PC-9 (cell line): ENCODE measurements around the gene CXXC5.

Source experiments
- EZH2 ChIP-seq: fragments of 200-600 bp; sonication (generic); IDR thresholded peaks from 2 replicates; pipeline ENCODE4 v1.8.0; 2017; ENCODE audit warnings: antibody characterized with exemption, low read depth
- TF ChIP-seq, protein P1 (sequence below): fragments of 200-600 bp; sonication (generic); conservative IDR thresholded peaks from 2 replicates; pipeline ENCODE4 v1.6.1; 2017; ENCODE audit warnings: mixed run types, antibody characterized with exemption, mild to moderate bottlenecking, moderate library complexity

DNA sequence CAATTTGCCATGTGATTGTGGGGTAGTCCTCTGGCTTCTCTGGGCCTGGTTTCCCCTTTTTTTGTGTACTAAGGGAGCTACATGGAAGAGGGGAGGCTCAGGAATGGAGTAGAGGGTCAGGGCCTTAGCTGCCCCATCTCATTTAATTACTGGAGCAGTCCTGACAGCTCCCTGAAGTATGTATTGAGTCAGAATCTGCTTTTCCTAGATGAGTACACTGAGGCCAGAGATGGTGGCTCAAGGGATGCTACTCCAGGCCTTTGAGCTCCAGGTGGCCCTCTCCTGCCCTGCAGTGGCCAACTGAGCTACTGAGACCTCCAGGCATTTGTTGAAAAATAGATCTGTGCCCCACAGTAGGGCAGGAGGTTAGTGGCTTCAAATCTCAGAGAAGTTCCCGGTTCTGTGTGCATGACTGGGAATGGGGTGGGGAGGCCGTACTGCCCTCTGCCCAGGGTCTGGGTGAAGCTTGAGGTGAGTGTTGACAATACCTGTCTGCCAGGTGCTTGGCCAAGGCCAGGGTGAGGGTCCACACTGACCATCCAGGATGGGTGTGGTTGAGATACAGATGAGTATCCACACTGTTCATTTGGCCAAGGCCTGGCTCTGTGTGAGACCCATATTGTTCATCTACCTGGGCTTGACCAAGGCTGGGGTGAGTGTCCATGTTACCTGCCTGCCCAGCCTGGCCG is 45.7 kb downstream of the CXXC5 start:
- TF ChIP-seq EZH2 = no peak
- TF ChIP-seq, protein P1, sequence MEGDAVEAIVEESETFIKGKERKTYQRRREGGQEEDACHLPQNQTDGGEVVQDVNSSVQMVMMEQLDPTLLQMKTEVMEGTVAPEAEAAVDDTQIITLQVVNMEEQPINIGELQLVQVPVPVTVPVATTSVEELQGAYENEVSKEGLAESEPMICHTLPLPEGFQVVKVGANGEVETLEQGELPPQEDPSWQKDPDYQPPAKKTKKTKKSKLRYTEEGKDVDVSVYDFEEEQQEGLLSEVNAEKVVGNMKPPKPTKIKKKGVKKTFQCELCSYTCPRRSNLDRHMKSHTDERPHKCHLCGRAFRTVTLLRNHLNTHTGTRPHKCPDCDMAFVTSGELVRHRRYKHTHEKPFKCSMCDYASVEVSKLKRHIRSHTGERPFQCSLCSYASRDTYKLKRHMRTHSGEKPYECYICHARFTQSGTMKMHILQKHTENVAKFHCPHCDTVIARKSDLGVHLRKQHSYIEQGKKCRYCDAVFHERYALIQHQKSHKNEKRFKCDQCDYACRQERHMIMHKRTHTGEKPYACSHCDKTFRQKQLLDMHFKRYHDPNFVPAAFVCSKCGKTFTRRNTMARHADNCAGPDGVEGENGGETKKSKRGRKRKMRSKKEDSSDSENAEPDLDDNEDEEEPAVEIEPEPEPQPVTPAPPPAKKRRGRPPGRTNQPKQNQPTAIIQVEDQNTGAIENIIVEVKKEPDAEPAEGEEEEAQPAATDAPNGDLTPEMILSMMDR = no peak
